ENCODE data around the gene RPN1. TPM values are rescaled to one million over a fixed set of nuclear protein-coding genes. Genes with fewer than 3 reads are reported as not detected.

Gene RPN1
- total RNA-seq, 4 donors from 2014 or later: 125 to 184 (median 143) TPM

DNA sequence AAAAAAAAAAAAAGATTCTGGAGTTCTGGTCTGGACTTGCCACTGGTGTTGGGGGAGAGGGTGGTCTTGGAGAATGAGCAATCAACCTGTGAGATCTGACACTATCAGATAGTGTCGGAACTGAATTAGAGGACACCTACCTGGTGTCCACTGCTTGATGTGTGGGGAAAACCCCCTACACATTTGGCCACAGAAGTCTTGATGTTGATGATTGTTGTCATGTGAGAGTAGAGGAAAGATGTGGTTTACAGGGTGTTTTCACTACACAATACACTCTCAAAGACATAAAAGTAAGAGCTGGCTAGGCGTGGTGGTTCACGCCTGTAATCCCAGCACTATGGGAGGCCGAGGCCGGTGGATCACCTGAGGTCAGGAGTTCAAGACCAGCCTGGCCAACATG lies 38.4 kb upstream of the RPN1 start:
- Histone ChIP-seq H3K4me3 (no peak overlapping the region), H3K36me3 (no peaks in the 10 kb centered on the region), H3K27me3 (no peaks in the 10 kb centered on the region), H3K27ac (no peak overlapping the region), H3K4me1 (no peaks in the 10 kb centered on the region), H3K9me3 (no peaks in the 10 kb centered on the region)
- intact Hi-C loops (cut with DNase I; ENCODE audit: low total_unique reads): no loop called here
- DNase-seq: no peak
- TF ChIP-seq POLR2AphosphoS5 (IDR thresholded peaks at IDR 0.05): no peak
- no peak for TF ChIP-seq EP300 (IDR thresholded peaks at IDR 0.05; ENCODE audit: low read depth)
- TF ChIP-seq, protein P1, sequence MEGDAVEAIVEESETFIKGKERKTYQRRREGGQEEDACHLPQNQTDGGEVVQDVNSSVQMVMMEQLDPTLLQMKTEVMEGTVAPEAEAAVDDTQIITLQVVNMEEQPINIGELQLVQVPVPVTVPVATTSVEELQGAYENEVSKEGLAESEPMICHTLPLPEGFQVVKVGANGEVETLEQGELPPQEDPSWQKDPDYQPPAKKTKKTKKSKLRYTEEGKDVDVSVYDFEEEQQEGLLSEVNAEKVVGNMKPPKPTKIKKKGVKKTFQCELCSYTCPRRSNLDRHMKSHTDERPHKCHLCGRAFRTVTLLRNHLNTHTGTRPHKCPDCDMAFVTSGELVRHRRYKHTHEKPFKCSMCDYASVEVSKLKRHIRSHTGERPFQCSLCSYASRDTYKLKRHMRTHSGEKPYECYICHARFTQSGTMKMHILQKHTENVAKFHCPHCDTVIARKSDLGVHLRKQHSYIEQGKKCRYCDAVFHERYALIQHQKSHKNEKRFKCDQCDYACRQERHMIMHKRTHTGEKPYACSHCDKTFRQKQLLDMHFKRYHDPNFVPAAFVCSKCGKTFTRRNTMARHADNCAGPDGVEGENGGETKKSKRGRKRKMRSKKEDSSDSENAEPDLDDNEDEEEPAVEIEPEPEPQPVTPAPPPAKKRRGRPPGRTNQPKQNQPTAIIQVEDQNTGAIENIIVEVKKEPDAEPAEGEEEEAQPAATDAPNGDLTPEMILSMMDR (IDR thresholded peaks at IDR 0.05): no peak
- no peak for TF ChIP-seq POLR2A (IDR thresholded peaks at IDR 0.05)
- in situ Hi-C loops (cut with MboI; ENCODE audit: low pct_ligation_motif_present in 1 of 4, low pct_unique_long_range_greater_than_20kb in 1 of 4, low sequenced_read_pairs in 3 of 4): loop anchor here in 3 of 4 donors (10.0 to 25.0 kb wide), 2 partner anchors 98 to 106 kb away; no protein-coding TSS in a partner anchor
- 94 to 95% methylated on average over 5 of the region's 5 CpGs for WGBS, 2 donors (ENCODE audit: low coverage in 1 of 2)

DNA sequence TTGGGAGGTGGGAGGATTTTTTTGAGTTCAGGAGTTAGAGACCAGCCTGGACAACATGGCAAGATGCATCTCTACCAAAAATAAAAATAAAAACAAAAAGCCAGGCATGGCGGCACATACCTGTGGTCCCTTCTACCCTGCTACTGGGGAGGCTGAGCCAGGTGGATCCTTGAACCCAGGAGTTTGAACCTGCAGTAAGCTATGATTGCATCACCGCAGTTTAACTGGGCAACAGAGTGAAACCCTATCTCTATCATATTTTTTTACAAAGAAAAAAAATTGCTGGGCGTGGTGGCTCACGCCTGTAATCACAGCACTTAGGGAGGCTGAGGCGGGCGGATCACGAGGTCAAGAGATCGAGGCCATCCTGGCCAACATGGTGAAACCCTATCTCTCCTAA lies 35.8 kb upstream of the RPN1 start:
- Histone ChIP-seq H3K27ac (no peak overlapping the region), H3K4me3 (no peak overlapping the region), H3K27me3 (no peaks in the 10 kb centered on the region), H3K9me3 (no peaks in the 10 kb centered on the region), H3K36me3 (no peaks in the 10 kb centered on the region), H3K4me1 (peaks cover 0 to 6% (median 3%) of the 10 kb centered on the region in 4 donors)
- DNase-seq: no peak
- TF ChIP-seq EP300 (IDR thresholded peaks at IDR 0.05; ENCODE audit: low read depth) (no peak), POLR2AphosphoS5 (IDR thresholded peaks at IDR 0.05) (no peak), POLR2A (IDR thresholded peaks at IDR 0.05) (no peak)
- TF ChIP-seq, protein P1 (IDR thresholded peaks at IDR 0.05): no peak
- in situ Hi-C loops (cut with MboI; ENCODE audit: low pct_ligation_motif_present in 1 of 4, low pct_unique_long_range_greater_than_20kb in 1 of 4, low sequenced_read_pairs in 3 of 4): loop anchor here in 3 of 4 donors (10.0 to 25.0 kb wide), 2 partner anchors 101 to 108 kb away; no protein-coding TSS in a partner anchor
- 82 to 87% methylated on average over 8 of the region's 8 CpGs for WGBS, 2 donors (ENCODE audit: low coverage in 1 of 2)
- intact Hi-C loops (cut with DNase I; ENCODE audit: low total_unique reads): no loop called here

DNA sequence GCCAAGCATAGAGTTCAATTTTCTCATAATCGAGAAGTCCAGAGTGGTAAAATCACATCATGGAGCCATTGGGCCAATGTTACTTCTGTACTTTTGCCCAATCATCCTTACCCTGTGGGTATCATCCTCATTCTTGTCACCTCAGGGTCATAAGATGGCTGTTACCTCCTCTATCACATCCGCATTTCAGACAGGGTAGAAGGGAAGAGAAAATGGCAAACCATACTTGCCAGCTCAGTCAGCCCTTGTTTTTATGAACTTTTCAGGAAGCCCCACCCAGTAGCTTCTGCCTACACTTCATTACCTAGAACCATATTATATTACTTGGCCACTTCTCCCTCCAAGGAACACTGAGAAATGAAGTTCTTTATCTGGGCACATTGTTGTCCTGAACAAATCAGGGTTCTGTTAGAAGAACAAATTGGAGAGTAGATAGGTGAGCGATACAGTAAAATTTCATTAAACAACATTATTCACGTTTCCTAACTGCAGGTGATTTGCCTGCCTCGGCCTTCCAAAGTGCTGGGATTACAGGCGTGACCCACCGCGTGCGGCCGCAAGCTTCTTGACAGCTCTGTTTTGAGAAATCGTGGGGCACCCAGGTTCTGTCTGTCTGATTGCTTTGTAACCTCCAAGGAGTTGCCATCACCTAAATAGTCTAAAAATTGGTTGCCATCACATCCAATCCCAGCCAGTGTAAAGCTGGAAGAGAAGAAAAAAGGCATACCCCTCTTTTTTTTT lies 34.5 kb upstream of the RPN1 start:
- Histone ChIP-seq H3K36me3 (no peaks in the 10 kb centered on the region), H3K27ac (no peak overlapping the region), H3K4me1 (peaks cover 0 to 8% (median 7%) of the 10 kb centered on the region in 4 donors), H3K4me3 (no peak overlapping the region), H3K27me3 (no peaks in the 10 kb centered on the region), H3K9me3 (no peaks in the 10 kb centered on the region)
- intact Hi-C loops (cut with DNase I; ENCODE audit: low total_unique reads) (loop anchor here (5.0 kb wide), 1 partner anchor 112 kb away; no protein-coding TSS in a partner anchor), in situ Hi-C loops (cut with MboI; ENCODE audit: low pct_ligation_motif_present in 1 of 4, low pct_unique_long_range_greater_than_20kb in 1 of 4, low sequenced_read_pairs in 3 of 4) (loop anchor here in 3 of 4 donors (10.0 to 25.0 kb wide), 2 partner anchors 102 to 110 kb away; no protein-coding TSS in a partner anchor)
- TF ChIP-seq POLR2AphosphoS5 (IDR thresholded peaks at IDR 0.05) (no peak), POLR2A (IDR thresholded peaks at IDR 0.05) (no peak), EP300 (IDR thresholded peaks at IDR 0.05; ENCODE audit: low read depth) (no peak)
- TF ChIP-seq, protein P1 (IDR thresholded peaks at IDR 0.05): no peak
- DNase-seq: no peak
- WGBS, 2 donors (ENCODE audit: low coverage in 1 of 2): 88 to 91% methylated on average over 7 to 11 of the region's 11 CpGs

DNA sequence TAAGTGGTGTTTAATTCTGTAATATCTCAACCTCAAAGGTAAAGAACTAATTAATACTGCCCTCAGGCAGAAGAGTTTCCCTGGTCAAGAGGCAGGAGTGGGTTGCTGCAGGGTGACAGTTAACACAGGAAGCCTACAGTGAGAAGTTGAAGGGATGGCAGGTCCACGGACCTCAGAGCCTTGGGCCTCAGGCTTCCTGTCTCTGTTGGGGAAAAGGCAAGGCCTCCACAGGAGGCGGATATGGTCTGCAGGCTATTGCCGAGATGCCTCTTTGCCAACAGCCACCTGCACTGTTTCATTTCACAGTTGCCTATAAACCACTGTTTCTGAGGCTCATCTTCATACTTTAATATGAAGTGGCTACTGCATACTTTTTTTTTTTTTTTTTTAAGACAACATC lies 33.3 kb upstream of the RPN1 start:
- TF ChIP-seq EP300 (IDR thresholded peaks at IDR 0.05; ENCODE audit: low read depth) (no peak), POLR2A (IDR thresholded peaks at IDR 0.05) (no peak), POLR2AphosphoS5 (IDR thresholded peaks at IDR 0.05) (no peak)
- TF ChIP-seq, protein P1 (IDR thresholded peaks at IDR 0.05): no peak
- peaks cover 0 to 11% (median 9%) of the 10 kb centered on the region in 4 donors for H3K4me1 ChIP-seq
- no peak overlapping the region for H3K4me3 ChIP-seq
- H3K27me3 ChIP-seq: no peaks in the 10 kb centered on the region
- in situ Hi-C loops (cut with MboI; ENCODE audit: low pct_ligation_motif_present in 1 of 4, low pct_unique_long_range_greater_than_20kb in 1 of 4, low sequenced_read_pairs in 3 of 4): loop anchor here in 3 of 4 donors (10.0 to 25.0 kb wide), 2 partner anchors 103 to 111 kb away; no protein-coding TSS in a partner anchor
- intact Hi-C loops (cut with DNase I; ENCODE audit: low total_unique reads): loop anchor here (5.0 kb wide), 1 partner anchor 113 kb away; no protein-coding TSS in a partner anchor
- H3K9me3 ChIP-seq: no peaks in the 10 kb centered on the region
- DNase-seq: no peak
- no peaks in the 10 kb centered on the region for H3K36me3 ChIP-seq
- H3K27ac ChIP-seq: no peak overlapping the region
- 73 to 79% methylated on average over 3 of the region's 3 CpGs for WGBS, 2 donors (ENCODE audit: low coverage in 1 of 2)

All from transverse colon (tissue), 4 donors.